ENCODE data around the gene SPNS2. TPM values are rescaled to one million over a fixed set of nuclear protein-coding genes. Genes with fewer than 3 reads are reported as not detected.

SPNS2 gene
- polyA plus RNA-seq, 3 donors from 2014 or later = 0.26 TPM; not detected in 2

Other genes starting within 250 kb of the SPNS2 start
- gene ANKFY1, start 234.9 kb upstream of the SPNS2 start, polyA plus RNA-seq = 10 to 100 TPM in 1 of 3 donors, 1 to 10 TPM in 2; 7.8 to 19.3 (median 8.2) TPM
- 10 to 100 TPM; 48.1 to 84.7 (median 69.3) TPM for gene UBE2G1, start 132.2 kb upstream of the SPNS2 start, polyA plus RNA-seq
- gene SPNS3, start 64.9 kb upstream of the SPNS2 start, polyA plus RNA-seq = 1 to 10 TPM; 2.7 to 7.3 (median 2.8) TPM
- gene MYBBP1A, start 56.5 kb downstream of the SPNS2 start, polyA plus RNA-seq = 10 to 100 TPM in 1 of 3 donors, 1 to 10 TPM in 2; 3.5 to 21.9 (median 7.2) TPM
- not detected for gene GGT6, start 61.7 kb downstream of the SPNS2 start, polyA plus RNA-seq
- not detected for gene SMTNL2, start 85.6 kb downstream of the SPNS2 start, polyA plus RNA-seq
- gene ALOX15, start 142.8 kb downstream of the SPNS2 start, polyA plus RNA-seq = not detected
- 10 to 100 TPM in 1 of 3 donors, 1 to 10 TPM in 2; 3.8 to 11.1 (median 4.6) TPM for gene PELP1, start 205.3 kb downstream of the SPNS2 start, polyA plus RNA-seq
- gene ARRB2, start 211.8 kb downstream of the SPNS2 start, polyA plus RNA-seq = 10 to 100 TPM; 46.0 to 70.9 (median 60.4) TPM
- 10 to 100 TPM; 26.2 to 52.1 (median 37.6) TPM for gene MED11, start 232.5 kb downstream of the SPNS2 start, polyA plus RNA-seq
- not detected for gene ZMYND15, start 241.0 kb downstream of the SPNS2 start, polyA plus RNA-seq
- gene CXCL16, start 241.0 kb downstream of the SPNS2 start, polyA plus RNA-seq = 1 to 10 TPM; 1.1 to 2.2 (median 1.1) TPM

All from immature natural killer cell (primary cell).